Lower leg skin (tissue), 4 donors: ENCODE results near the gene CAMKV. TPM values are rescaled to one million over a fixed set of nuclear protein-coding genes. Genes with fewer than 3 reads are reported as not detected.

Experiments used
- DNase-seq, 2 donors: peaks; one replicate each; pipeline ENCODE4 v3.0.0-alpha.2; 2019; ENCODE audit warnings: low spot score in 2 of 2
- H3K4me3 ChIP-seq: fragments of 200-600 bp; sonication (generic); 2 replicates; pipeline ENCODE4 v1.5.1; 2017; ENCODE audit warnings: mild to moderate bottlenecking, low read depth; ENCODE audit not compliant: poor library complexity, severe bottlenecking
- POLR2A ChIP-seq, 2 donors: fragments of 450-650 bp; IDR thresholded peaks; one replicate each; pipeline ENCODE4 v1.6.1; 2016 to 2017; ENCODE audit warnings: antibody characterized with exemption in 2 of 2, mild to moderate bottlenecking in 1 of 2, moderate library complexity in 1 of 2
- WGBS, 2 donors: methylation state at CpG; one replicate each; pipeline ENCODE4 v1.1.5; 2018; 5-methylcytosine and 5-hydroxymethylcytosine counted together
- intact Hi-C: fragments of 100-400 bp; cut with DNase I; formaldehyde crosslinking; loops from one replicate; pipeline ENCODE4 v1.15.0; 2023; ENCODE audit warnings: low total_unique reads
- total RNA-seq, 4 donors: library from RNA; depleted of rRNA; stranded (reverse); fragments of >200 nt; gene quantifications; one replicate each; pipeline ENCODE4 v1.1.0, GENCODE V29; 2016
- TF ChIP-seq, protein P1 (sequence below), 3 donors: fragments of 450-650 bp; IDR thresholded peaks; one replicate each; pipeline ENCODE4 v1.5.1; 2016; ENCODE audit warnings: antibody characterized with exemption in 3 of 3, mild to moderate bottlenecking in 3 of 3, moderate library complexity in 2 of 3

CAMKV gene
- total RNA-seq, 4 donors from 2014 or later = not detected

DNA sequence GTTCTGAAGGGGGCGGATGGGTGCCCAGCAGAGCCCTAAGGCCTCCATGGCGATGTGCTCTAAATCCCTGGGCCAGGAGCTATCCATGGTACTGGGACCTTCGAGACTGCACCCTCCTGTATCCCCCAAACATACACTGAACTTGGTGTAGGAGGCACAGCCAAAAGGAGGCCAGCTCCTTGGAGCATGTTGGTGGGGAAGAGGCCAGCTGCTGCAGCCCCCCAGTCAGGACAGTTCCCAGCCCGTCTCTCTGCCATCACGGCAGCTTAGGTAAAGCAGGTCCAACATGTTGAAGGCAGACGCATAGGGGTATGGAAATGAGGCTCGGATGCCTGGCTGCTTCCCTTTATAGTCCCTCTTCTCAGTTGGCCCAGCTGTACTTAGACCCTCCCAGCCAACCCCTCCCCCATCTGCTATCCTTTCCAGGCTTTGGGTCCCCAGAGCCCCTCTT, 1.8 kb downstream of the CAMKV start:
- intact Hi-C loops = no loop called here
- no peak overlapping the region for H3K4me3 ChIP-seq
- TF ChIP-seq POLR2A (IDR thresholded peaks at IDR 0.05) = no peak
- TF ChIP-seq, protein P1, sequence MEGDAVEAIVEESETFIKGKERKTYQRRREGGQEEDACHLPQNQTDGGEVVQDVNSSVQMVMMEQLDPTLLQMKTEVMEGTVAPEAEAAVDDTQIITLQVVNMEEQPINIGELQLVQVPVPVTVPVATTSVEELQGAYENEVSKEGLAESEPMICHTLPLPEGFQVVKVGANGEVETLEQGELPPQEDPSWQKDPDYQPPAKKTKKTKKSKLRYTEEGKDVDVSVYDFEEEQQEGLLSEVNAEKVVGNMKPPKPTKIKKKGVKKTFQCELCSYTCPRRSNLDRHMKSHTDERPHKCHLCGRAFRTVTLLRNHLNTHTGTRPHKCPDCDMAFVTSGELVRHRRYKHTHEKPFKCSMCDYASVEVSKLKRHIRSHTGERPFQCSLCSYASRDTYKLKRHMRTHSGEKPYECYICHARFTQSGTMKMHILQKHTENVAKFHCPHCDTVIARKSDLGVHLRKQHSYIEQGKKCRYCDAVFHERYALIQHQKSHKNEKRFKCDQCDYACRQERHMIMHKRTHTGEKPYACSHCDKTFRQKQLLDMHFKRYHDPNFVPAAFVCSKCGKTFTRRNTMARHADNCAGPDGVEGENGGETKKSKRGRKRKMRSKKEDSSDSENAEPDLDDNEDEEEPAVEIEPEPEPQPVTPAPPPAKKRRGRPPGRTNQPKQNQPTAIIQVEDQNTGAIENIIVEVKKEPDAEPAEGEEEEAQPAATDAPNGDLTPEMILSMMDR (IDR thresholded peaks at IDR 0.05) = no peak
- no peak for DNase-seq
- 7 to 16% methylated on average over 7 of the region's 7 CpGs for WGBS, 2 donors

DNA sequence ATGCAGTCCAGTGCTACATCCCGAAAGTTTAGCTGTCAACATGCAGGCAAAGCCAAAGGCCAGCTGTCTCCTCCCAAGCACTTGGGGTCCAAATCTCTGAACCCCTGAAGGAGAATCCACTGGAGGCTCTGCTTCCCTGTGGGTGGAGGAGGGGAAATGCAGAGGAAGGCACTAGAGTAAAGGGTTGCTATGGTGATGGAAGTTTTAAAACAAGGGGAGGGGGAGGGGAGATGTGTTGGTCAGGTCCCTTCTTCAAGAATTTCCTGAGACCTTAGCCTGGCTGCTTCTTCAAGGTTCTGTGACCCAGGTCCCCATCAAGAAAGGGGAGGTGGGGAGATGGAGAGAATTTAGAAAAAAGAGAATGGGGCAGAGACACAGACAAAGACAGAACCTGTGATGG, 2.3 kb downstream of the CAMKV start:
- intact Hi-C loops = no loop called here
- no peak for DNase-seq
- TF ChIP-seq, protein P1 (IDR thresholded peaks at IDR 0.05) = no peak
- no peak for TF ChIP-seq POLR2A (IDR thresholded peaks at IDR 0.05)
- H3K4me3 ChIP-seq = no peak overlapping the region
- WGBS, 2 donors = 85 to 100% methylated on average over 1 of the region's 1 CpG

DNA sequence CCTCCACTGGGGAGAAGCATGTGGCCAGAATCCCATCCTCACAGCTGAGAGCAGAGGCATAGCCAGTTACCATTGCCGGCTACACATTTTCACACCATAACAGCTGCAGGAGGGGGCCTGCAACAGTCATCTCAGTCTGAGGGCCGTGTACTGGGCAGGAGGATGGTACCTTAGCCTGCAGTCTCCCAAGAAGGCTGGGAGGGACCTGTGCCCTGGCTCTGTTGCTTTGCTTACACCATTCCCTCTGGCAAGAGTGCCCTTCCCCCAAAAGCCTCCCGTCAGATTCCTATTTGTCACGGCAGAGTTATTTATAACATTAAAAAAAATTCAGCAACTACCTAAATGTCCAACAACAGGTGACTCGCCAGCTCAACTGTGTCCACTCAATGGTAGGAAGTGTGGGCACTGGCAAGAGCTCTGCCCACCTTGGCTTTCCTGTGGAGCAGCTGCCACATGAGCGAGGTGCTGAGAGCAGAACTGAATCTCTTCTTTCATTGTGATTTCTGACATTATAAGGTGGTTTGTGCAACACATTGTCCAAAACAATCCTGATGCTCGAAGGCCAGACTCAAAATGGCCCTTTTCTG, 4.4 kb downstream of the CAMKV start:
- H3K4me3 ChIP-seq = no peak overlapping the region
- DNase-seq = no peak
- TF ChIP-seq, protein P1 (IDR thresholded peaks at IDR 0.05) = no peak
- TF ChIP-seq POLR2A (IDR thresholded peaks at IDR 0.05) = no peak
- whole genome bisulfite sequencing, 2 donors = 49% methylated on average over 7 of the region's 7 CpGs
- intact Hi-C loops = no loop called here

DNA sequence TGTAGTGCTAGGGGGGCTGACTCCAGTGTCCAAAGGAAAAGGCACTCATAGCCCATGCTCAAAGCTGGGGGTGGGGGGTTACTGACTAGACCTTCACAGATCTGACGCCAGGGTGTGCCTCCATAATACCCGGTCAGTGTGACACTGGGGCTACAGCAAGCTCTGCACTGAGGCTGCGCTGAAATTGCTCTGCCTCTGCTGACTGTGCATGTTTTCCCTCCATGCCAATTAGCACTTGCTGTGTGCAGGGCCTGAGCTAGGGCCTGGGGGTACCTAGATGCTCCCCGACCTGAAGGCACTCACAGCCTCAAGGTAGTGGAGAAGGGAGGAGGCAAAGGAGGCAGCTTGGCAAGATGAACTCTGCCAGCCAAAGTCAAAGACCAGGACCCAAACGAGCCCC, 5.2 kb downstream of the CAMKV start:
- no peak overlapping the region for H3K4me3 ChIP-seq
- TF ChIP-seq POLR2A (IDR thresholded peaks at IDR 0.05) = no peak
- TF ChIP-seq, protein P1 (IDR thresholded peaks at IDR 0.05) = no peak
- no peak for DNase-seq
- intact Hi-C loops = no loop called here
- WGBS, 2 donors = 49 to 60% methylated on average over 5 of the region's 5 CpGs

DNA sequence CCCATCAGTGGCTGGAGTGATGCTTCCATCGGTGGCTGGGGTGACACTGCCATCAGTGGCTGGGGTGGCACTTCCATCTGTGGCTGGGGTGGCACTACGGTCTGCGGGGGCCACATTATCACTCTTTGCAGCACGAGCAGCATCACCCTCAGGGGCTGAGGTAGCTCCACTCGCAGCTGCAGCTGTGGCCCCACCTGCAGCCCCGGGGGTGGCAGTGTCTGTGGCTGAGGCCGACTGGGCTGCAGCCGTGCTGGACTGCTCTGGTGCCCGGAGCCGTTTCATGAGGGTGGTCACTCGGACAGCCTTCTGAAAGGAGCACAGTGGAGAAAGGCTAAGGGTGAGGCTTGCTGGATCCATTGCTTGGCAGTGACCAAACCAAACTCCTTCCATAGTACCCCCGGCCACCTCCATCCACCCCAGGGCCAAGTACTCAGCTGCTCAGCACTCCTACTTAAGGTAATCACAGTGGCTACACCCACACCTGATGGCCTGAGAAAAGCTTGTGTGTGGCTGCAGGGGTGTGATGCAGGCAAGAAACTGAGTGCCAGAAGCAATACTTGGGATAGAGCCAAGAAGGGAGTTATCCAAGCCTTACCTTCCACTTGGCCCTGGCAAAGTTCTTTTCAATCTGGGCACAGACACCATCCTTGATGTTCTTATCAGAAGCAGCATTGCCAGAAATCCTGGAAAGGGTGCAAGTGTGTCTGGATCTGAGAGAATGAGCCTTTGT, 10.0 kb downstream of the CAMKV start:
- 71 to 89% methylated on average over 8 to 12 of the region's 12 CpGs for WGBS, 2 donors

More for the DNA sequence above, 10.0 kb downstream of the CAMKV start:
- no peak overlapping the region for H3K4me3 ChIP-seq
- TF ChIP-seq POLR2A (IDR thresholded peaks at IDR 0.05) = no peak
- TF ChIP-seq, protein P1 (IDR thresholded peaks at IDR 0.05) = no peak
- intact Hi-C loops = no loop called here
- no peak for DNase-seq
